Stimulated activated CD8-positive, alpha-beta memory T cell treated with anti-CD3 and anti-CD28 coated beads, Interleukin-7, amount 100 ng/mL, for 48 hours (primary cell): ENCODE results near the gene SHC2.
"Not testable (repeated sequence)": the region's sequence is repeated elsewhere in the genome, so short reads cannot be mapped to it uniquely, and the experiment has no call there.

ENCODE experiments used
- DNase-seq, 2 donors: peaks; one replicate each; pipeline ENCODE4 v3.0.0-alpha.2; 2020; ENCODE audit warnings: low read depth in 1 of 2; ENCODE audit errors: extremely low read depth in 1 of 2

SHC2 gene

DNA sequence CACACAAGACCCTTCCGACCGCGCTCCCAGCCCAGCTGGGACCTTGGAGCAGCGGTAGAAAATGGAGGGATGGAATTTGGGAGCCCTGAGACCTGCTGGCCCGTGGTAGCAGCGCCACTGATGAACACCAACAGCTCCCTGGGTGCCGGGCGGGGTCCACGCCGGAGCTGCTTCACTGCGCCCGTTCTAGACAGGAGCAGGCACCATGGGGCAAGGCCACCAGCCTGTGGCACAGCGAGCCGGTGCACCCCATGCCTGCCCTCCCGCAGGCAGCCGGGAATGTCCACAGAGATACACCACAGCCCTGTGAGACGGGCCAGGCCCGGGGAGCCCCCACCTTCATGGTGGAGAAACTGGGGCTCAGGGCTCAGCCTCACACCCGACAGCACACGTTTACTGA lies 9.9 kb upstream of the SHC2 start:
- no peak for DNase-seq

DNA sequence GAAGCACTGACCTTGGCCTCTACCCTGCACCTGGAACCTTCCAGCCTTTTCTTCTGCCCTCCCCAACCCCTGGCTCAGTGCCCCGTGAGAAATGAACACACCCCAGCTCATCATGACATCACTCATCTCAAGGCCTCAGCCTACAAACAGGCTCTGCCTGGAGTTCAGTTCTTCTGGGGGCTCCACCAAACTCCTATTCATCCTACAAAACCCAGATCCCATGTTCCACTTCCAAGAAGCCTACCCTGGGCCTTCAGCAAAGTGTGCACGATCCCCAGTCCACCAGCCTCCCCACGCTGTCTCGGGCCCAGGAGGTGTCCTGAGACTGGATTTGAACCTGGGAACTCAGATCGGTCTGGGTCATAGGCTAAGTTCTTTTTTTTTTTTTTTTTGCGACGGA lies 9.0 kb upstream of the SHC2 start:
- no peak for DNase-seq

DNA sequence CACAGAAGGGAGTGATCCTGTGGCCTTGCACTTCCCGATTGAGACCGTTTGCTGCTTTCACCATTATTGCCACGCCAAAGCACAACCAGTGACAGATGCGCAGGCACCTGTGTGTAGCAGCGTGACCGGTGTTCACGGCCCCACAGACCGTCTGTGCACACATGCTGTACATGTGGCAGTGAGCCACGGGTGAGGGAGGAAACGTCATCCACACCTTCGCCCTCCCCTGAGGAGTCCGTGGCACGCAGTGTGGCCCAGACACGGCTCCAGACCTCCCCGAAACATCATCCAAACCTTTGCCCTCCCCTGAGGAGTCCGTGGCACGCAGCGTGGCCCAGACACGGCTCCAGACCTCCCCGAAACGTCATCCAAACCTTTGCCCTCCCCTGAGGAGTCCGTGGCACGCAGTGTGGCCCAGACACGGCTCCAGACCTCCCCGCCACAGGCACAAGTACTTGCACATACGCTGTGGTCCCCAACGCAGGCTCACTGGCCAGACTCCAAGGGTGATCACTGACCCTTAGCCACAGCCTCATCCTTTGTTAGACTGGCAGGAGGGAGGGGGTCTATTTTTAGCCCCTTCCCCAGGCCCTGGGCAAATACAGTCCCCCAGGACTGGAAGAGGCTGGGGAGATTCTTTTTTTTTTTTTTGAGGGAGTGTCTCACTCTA lies 7.9 kb upstream of the SHC2 start:
- DNase-seq: no peak

DNA sequence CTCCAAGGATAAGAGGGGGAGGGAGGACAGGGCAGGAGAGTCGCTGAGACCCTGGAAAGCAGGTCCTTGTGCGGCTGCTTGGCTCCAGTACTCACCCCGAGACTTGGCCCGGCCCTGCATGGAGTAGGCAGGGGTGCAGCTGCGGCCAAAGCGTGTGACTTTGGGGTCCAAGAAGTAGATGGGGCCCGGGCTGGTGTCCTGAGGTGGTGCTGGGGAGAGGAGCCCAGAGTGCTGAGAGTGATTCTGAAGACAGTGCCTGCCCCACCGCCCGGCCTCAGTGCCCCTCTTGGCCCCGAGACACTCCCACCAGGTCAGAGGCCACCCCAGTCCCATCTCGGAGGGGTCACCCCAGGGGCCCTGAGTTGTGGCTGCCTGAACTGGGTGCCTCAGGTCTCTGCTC lies 6.7 kb upstream of the SHC2 start:
- DNase-seq: no peak

DNA sequence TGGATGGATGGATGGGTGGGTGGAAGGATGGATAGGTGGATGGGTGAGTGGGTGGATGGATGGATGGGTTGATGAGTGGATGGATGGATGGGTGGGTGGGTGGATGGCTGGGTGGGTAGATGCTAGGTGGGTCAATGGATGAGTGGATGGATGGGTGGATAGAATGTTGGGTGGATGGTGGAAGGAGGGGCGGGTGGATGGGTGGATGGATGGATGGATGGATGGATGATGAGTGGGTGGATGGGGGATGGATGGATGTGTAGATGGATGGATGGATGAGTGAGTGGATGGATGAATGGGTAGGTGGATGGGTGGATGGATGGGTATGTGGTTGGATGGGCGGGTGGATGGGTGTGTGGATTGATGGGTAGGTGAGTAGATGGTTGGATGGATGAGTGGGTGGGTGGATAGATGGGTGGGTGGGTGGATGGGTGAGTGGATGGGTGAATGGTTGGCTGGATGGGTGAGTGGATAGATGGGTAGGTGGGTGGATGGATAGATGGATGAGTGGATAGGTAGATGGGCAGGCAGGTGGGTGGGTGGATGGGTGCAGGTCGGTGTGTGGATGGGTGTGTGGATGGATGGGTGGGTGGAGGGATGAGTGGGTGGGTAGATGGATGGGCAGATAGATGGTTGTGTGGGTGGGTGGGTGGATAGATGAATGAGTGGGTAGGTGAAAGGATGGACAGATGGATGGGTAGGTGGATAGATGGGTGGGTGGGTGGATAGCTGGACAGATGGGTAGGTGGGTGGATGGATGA lies 4.4 kb upstream of the SHC2 start:
- DNase-seq: no peak

DNA sequence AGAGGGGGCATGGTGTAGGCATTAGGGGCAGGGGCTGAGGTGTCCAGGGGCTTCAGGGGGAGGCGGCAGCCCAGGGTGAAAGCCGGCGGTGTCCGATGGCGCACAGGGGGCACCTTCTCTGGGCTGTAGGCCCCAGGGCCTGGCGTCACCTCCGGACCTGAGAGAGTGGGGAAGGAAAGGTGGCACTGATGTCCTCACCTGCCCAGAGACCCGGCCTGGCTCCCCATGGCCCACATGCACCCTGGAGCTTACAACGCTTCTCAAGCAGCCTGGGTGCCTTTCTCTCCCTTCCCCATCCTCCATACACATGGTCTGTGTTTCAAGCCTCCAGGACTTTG lies 3.3 kb upstream of the SHC2 start:
- no peak for DNase-seq

DNA sequence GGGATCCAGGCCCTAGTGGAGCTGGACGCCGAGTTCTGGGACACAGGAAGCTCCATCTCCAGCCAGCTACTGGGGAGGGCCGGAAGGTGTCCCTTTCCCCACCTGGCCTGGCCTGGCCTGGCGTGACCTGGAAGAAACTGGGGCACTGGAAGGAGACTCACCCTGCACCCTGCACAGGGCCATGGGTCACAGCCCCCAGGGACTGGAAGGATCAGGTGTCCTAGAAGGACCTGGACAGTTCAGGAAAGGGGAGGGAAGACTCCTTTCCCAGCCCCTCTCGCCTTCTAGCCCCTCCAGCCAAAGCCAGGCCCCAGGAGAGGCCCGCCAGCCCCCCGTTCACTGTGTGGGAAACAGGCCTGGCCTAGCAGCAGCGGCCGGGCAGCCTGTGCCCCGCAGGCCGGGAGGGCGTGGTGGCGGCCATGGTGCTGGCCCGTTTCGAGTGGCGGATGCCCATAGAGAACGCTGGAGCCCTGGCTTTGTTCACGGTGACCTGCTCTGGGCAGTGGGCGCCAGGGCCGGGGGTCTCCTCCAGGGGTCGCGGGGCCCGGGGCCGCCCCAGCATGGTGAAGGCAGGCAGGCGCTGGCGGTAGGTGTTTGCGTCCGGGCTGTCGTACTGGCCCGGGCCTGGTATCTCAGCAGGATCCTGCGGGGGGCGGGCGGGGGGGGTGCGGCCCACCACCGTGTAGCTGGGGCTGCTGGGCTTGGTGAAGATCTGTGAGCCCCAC lies 2.8 kb upstream of the SHC2 start:
- DNase-seq: no peak

DNA sequence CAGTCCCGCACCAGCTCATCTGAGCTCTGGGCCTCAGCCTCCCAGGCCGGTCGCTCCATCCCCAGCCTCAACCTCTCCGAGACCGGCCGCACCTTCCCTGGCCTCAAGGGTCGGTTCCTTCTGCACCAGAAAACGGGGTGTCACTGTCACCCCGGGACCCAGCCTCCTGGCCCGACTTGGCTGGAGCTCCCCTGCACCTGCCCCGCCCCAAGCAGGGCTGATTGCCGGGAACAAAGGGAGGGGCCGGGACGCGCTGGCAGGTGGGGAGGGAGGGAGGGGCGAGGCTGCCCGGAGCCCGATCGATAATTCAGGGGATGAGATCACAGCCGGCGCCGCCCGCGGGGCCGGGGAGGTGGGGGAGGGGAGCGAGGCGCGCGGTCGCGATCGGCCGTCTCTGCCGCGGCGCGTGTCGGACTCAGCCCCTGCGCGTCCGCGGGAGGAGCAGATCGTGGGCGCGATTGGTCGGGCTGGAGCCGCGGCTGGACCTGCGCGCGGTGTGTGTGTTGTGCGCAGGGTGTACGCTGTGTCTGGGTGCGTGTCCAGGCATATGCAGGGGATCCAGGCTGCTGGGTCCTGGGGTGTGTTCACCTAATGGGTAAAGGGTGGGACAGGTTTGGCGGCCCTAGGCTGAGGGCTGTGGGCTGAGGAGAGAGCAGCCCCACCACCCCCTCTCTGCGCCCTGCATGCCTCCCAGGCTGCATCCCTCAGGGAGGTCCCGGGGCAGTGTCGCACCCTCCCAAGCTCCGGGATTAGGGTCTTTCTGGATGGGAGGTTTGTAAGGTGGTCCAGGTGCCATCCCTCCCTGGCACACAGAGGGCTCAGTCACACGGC lies 1.1 kb upstream of the SHC2 start:
- no peak for DNase-seq

DNA sequence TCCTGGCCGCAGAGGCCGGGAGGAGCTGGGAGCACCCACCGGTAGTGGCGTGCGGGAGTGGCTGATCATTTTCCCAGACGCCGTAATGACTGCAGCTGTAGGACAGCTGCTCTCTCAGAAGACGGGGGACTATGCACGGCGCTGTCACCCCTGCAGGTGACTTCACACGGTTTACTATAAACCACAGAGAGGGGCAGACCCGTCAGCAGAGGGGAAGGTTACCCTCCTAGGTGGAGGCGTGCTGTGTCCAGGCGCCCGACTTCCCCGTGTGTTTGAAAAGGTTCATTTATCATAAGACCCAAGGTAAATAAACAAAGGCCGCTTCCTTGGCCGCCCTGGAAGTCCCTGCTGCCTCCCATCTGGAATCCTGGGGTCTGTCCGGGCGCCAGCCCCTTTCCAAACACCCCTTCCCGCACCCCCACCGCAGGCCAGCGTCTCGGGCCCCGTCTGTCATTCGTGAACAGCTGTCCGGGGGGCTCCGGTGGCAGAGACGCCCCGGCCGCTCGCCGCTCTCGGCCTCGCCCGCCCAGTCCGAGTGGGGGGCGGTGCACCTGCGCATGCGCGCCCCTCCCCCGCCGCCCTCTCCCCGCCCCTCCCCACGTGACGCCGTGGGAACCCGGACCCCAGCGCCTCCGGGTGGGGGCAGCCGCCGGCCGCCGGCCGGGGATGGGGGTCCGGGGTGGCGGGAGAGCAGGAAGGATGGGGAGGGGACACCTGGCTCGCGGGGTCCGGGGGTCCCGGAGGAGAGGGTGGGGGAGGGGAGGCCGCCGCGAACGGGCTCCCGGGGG lies 915 bp downstream of the SHC2 start:
- DNase-seq: no peak

DNA sequence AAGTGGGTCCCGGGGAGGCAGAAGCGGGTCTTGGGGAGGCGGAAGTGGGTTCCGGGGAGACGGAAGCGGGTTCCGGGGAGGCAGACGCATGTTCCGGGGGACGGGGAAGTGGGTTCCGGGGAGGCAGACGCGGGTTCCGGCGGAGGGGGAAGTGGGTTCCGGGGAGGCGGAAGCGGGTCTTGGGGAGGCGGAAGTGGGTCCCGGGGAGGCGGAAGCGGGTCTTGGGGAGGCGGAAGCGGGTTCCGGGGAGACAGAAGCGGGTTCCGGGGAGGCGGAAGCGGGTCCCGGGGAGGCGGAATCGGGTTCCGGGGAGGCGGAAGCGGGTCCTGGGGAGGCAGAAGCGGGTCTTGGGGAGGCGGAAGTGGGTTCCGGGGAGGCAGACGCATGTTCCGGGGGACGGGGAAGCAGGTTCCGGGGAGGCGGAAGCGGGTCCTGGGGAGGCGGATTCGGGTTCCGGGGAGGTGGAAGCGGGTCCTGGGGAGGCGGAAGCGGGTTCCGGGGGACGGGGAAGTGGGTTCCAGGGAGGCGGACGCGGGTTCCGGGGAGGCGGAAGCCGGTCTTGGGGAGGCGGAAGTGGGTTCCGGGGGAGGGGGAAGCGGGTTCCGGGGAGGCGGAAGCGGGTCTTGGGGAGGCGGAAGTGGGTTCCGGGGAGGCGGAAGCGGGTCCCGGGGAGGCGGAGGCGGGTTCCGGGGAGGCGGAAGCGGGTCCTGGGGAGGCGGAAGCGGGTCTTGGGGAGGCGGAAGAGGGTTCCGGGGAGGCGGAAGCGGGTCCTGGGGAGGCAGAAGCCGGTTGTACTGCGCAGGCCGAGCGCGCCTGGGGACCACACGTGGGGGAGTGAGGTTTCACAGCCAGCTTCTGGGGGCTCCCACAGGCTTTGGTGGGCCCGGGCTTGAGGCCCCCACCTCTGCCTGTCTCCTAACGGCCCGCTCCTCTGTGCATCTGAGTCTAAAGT lies 2.5 kb downstream of the SHC2 start:
- no peak for DNase-seq

DNA sequence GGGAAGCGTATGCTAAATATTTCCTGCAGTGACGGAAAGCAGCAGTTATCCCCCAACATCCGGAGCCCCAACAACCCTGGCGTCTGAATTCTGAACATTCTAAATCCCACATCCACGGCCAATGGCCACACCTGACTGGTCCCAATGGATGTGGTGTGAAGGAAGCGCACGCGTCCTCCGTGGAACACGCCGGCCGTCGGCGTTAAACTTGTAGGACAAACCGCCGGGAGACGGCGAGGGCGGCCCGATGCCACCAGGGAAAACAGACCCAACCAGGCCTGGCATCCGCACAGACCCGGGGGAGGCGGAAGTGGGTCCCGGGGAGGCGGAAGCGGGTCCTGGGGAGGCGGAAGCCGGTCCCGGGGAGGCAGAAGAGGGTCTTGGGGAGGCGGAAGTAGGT lies 3.2 kb downstream of the SHC2 start:
- no peak for DNase-seq

DNA sequence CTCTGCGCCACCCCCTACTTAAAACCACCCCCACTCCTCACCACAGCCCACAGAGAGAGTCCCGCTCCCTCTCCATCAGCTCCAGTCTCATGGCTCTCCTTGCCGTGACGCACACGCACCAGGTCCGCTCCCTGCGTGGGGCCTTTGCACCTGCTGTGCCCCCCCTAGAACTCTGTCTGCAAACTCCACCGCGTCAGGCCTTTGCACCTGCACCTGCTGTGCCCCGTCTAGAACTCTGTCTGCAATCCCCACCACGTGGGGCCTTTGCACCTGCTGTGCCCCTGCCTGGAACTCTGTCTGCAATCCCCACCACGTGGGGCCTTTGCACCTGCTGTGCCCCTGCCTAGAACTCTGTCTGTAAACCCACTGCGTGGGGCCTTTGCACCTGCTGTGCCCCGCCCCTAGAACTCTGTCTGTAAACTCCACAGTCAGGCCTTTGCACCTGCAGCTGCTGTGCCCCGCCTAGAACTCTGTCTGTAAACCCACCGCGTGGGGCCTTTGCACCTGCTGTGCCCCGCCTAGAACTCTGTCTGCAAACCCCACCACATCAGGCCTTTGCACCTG lies 4.2 kb downstream of the SHC2 start:
- DNase-seq: no peak

DNA sequence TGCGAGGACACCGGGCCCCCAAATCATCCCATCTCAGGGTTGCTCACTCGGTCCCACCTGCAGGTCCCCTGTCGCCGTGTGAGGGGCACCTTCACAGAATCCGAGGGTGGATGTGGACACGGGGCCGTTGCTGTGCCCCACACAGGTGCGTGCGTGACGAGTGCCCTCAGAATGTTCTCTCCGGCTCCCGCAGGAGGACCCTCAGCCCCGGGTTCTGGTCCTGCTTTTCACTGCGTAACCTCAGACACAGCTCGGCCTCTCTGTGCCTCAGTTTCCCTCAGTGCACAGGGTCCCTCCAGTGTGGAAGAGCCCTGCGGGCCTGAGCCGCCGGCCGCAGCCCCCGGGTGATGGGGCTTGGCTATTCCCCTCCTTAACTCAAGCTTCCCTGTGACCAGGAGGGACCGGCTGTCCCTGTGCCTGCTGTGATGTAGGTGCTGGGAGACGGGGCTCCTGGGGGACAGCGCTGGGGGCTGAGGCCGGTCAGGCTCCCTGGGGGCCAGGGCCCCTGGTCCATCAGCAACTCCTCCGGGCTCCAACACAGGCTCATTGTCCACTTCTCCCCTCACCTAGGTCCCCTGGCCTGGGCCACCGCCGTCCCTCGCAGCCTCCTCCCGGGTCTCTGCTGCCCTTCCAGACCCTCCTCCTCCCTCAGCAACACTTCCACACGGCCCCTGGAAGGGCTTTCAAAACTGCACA lies 4.8 kb downstream of the SHC2 start:
- no peak for DNase-seq

DNA sequence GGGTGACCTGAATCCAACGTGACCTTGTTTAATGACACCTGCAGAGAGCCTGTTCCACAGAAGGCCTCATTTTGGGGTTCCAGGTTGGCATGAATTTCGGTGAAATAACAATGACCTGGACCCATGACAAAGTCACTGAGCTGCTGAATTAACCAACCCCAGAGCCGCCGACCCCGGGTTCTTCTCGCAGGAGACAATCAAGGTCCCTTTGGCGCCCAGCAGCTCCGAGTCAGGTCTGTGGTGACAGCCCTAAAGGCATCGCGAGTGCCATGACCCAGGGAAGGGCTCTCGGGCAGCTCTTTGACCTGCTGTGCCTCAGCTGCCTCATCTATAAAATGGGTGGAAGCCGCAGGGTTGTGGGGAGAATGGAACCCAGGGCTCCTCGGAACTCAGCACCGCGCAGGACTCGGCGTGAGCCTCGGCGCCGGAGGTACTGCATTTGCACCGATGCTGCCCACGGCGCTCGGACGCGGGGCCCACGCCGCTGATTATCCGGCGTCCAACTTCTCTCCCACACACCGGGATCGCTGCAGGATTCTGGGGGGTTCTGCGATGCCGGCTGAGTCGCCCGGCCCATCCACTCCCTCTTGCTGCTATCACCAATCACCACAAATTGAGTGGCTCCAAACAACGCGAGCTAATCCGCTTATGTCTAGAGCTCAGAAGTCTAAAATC lies 5.7 kb downstream of the SHC2 start:
- no peak for DNase-seq

DNA sequence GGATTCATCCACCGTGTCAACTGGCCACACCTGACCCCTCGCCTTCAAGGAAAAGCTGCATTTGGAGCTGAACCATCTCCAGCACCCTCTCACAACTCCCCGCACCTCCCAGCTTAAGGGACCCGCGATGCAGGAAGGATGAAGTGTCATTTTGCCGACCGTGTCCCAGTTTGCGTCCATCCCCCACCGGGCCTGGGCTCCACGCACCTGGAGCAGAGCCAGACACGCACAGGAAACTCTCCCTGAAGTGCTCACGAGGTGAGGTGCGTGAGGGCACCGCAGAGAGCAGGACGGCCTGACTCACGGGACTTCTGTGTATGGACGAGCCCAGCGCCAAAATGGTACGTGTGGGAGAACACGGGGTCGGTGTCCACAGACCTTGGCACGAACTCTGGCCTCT lies 7.2 kb downstream of the SHC2 start:
- no peak for DNase-seq

DNA sequence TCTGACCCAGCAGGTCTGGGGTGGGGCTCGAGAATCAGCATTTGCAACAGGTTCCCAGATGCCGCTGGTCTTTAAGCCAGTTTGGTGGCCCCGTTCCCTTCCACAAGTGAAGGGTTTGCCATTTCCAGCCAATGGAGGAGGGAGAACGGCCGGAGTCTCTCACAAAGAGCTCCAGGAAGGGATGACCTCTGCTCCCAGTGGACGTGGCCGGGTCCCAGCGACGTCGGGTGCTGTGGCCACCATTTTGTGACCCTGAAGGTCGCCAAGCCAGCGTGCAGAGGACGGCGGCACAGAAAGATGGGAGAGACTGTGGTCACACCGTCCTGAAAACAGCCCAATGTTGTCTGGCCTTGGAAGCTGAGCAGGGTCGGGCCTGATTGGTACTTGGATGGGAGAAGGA lies 8.0 kb downstream of the SHC2 start:
- DNase-seq: no peak

DNA sequence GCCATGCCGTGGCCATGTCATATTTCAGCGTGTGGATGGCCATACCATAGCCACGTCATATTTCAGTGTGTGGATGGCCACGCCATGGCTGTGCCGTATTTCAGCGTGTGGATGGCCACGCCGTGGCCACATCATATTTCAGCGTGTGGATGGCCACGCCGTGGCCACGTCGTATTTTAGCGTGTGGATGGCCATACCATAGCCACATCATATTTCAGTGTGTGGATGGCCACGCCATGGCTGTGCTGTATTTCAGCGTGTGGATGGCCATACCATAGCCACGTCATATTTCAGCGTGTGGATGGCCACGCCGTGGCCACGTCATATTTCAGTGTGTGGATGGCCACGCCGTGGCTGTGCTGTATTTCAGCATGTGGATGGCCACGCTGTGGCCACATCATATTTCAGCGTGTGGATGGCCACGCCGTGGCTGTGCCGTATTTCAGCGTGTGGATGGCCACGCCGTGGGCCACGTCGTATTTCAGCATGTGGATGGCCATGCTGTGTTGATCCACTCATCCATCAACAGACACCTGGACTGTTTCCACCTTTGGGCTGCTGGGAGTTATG lies 9.8 kb downstream of the SHC2 start:
- DNase-seq: not testable (repeated sequence)

DNA sequence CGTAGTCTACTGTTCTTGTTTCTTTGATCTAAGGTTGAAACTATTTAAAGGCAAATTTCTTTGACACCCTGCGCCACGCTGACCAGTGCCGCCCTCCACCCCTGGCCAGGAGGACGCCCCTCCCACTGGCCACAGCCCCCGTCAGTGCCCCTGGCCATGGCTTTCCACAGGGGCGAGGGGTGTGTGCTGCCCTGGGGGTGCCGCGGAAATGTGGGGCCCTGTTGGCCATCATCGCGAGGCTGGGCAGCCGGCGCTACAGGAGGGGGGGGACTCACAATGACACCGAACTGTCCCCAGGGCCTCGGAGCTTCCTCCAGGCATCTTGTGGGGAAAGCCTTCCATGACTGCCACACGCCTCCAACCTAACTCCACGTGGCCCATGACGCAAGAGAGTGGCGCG lies 10.9 kb downstream of the SHC2 start:
- DNase-seq: no peak
